Activated T-cell treated with anti-CD3 and anti-CD28 coated beads for 24 hours (primary cell): ENCODE data around the gene SPATA21.
A peak's percentile ranks its signal among the peaks of the same experiment; 100 is the strongest.
"Not testable (repeated sequence)": the region's sequence is repeated elsewhere in the genome, so short reads cannot be mapped to it uniquely, and the experiment has no call there.

Experiments used
- DNase-seq: peaks from one replicate; pipeline ENCODE4 v3.0.0-alpha.2; 2020; ENCODE audit warnings: low read depth

Gene SPATA21

DNA sequence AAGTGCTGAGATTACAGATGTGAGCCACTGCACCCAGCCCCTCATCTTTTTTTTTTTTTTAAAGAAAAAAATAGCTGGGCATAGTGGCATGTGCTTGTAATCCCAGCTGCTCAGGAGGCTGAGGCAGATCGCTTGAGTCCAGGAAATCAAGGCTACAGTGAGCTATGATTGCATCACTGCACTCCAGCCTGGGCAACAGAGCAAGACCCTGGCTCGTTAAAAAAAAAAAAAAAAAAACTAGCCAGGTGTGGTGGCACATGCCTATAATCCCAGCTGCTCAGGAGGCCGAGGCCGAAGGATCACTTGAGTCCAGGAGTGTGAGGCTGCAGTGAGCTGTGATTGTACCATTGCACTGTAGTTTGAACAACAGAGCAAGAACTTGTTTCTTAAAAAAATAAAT is 56.4 kb downstream of the SPATA21 start:
- no peak for DNase-seq

DNA sequence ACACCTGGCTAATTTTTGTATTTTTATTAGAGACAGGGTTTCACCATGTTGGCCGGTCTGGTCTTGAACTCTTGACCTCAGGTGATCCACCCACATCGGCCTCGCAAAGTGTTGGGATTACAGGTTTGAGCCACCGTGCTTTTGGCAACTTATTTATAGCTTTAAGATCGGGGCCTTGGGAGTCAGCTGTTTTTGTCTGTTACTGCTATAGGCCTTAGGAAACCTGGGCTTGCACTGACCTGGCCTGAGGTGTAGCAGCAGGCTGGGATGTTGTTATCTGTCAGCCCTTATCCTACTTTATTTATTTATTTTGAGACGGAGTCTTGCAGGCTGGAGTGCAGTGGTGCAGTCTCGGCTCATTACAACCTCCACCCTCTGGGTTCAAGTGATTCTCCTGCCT is 58.8 kb downstream of the SPATA21 start:
- DNase-seq, result no peak

DNA sequence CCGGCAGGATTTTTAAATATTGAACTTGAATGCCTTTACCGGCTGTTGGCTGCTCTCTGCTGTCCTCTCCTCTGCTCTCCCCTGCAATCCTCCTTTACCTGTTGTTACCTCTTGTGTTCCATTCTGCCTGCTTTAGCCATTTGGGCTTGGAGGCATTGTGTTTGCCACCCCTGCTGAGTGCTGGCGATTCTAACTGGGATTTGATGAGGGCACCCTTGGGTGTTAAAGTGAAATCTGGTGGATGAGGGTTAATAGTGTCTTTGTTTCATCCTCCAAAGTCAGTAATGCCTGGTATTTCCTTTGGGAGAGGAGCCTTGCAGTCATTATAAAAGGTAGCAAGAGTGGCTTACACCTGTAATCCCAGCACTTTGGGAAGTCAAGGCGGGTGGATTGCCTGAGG is 60.3 kb downstream of the SPATA21 start:
- no peak for DNase-seq

DNA sequence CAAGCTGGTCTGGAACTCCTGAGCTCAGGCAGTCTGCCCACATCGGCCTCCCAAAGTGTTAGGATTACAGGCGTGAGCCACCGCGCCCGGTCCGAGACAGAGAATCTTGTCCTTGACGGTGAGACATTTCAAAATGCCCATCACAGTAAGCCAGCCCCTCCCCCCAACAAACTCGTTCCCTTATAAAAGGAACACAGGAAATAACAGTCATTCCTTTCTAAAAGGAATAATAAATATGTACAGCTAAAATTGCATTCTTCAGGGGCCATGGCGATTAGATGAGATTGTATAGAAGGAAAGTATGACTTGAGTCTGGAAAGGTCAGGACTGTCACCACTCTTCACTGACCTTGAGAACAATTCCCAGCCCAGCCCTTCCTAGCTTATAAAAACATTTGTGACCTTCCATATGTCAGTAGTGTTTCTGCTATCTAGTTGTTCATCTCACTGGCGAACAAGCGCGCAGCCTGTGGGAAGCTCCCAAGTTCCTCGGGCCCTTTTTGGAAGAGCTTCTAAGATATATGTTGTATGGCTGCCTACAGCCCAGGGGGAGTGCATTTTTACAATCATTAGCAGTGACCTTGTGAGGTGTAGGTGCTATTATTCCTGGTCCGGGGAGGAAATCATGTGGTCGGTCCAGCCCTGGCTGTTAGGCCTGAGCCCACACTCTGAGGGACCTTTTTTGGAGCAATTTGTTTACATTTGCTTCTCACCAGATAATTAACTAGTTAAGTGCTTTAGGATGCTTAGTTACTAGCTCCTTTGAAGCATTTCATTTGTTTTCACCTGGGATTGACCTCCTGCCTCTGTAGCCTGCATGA is 61.5 kb downstream of the SPATA21 start:
- DNase-seq, result no peak

DNA sequence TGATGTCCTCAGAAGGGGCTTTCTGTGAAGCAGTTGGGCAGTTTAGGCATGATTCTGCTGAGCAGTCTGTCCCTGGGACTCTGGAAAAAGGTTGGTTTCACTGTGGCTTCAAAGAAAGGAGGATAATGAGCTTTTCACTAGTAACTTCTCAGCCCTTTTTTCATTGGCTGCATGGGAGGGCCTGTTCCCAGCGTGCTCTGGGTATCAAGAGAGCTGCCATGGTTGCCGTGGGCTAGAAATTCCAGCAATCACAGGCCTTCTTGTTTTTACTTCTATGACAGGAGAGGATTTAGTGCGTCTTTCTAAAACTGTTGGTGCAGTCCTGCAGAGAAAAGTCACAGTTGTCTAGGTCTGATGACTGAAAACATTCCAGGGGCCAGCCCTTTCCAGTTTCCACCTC is 63.0 kb downstream of the SPATA21 start:
- DNase-seq, result no peak

DNA sequence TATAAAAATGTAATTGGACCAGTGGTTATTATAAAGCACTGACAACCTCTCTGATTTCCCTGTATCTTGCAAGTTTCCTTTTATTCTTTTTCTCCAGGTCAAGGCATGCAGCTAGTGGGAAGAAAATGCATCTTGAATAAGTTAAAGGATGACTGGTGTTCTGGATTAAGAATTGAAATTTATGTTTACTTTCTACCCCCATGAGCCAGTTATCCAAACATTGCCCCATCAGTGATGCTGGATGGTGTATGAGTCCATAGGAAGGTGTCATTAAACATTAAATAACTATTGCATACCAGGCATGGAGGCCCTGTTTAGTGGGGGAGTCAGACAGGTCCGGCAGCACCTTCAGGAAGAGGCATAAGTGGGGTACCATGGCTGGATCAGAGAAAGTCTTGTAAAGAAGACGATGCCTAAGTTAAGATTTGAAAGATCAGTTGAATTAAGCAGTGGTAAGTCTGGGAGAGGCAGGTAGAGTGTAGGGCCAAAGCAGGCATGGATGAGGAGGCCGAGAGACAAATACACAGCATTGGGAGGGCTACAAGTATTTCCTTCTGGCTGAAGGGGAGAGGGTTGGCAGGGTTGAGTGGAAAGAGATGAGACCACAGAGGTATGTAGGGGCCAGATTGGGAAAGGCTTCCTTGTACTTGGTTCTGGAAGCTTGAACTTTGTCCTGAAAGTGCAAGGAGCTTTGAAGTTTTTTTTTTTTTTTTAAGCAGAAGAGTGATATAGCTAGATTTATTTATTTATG is 64.5 kb downstream of the SPATA21 start:
- DNase-seq, result no peak

DNA sequence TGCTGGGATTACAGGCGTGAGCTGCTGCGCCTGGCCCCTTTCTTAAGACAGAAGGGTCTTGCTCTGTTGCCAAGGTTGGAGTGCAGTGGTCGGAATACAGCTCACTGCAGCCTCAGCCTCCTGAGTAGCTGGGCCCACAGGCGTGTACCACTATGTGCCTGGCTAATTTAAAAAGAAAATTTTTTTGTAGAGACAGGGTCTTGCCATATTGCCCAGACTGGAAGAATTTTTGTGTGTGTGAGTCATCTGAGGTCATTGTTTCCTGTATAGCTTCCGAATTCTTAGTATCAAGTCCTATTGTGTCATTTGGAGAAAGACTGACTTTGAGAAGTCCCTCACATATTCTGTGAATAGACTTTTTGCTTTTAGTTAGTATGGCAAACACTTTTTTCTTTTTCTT is 65.5 kb downstream of the SPATA21 start:
- no peak for DNase-seq

DNA sequence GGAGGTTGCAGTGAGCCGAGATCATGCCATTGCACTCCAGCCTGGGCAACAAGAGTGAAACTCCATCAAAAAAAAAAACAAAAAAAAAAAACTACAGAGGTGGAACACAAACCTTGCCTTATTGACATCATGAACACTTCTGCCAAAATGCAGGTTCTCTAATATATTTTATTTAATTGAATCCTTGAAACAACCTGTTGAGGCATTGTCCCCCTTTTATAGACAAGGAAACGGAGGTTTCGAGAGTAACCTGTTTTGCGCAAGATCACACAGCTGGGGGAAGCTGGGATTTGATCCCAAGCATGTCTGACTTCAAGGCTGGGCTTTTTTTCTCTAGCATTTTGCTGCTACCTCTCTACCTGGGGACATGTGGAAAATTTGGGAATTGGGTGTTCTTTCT is 67.4 kb downstream of the SPATA21 start:
- DNase-seq, result no peak

DNA sequence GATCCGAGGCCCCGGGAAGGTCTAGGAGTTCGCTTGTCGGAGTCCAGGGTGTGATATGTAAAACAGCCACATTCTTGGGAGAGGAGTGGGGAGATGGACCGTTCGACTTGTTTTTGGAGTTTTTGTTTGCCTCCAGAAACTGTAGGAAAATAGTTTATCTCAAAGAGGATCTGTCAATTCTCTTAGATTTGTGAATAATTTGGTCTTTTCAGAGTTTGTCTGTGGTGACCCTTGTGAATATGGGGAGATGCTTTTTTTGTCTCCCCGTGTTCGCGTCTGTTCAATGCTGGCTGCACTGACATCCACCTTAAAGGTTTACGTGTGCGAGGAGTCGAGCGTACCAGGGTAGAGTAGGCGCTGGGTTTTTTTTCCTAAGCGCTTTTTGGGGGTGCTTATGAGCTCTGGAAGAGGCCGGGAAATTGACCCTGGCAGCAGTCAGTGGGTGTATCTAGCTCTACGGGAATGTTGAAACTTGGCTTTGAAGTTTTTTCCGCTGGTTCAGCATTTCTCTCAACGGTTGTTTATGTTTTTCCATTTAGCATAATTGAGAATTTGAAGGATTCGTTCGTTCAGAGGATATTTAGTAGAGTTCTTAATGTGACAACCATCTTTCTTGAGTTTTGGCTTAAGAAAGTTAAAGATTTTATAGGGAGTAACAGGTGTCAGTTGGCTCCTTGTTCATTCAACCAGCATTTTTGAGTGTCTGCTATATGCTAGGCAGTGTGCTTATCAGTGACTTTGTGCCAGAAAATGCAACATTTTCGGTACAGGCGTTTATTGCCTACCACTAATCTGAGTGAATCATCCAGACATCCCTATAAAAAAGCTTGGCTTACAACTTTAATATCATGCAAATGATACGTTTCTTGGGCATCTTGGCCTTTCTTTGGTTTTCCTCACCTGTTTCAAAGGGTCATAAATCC is 69.0 kb downstream of the SPATA21 start:
- no peak for DNase-seq

DNA sequence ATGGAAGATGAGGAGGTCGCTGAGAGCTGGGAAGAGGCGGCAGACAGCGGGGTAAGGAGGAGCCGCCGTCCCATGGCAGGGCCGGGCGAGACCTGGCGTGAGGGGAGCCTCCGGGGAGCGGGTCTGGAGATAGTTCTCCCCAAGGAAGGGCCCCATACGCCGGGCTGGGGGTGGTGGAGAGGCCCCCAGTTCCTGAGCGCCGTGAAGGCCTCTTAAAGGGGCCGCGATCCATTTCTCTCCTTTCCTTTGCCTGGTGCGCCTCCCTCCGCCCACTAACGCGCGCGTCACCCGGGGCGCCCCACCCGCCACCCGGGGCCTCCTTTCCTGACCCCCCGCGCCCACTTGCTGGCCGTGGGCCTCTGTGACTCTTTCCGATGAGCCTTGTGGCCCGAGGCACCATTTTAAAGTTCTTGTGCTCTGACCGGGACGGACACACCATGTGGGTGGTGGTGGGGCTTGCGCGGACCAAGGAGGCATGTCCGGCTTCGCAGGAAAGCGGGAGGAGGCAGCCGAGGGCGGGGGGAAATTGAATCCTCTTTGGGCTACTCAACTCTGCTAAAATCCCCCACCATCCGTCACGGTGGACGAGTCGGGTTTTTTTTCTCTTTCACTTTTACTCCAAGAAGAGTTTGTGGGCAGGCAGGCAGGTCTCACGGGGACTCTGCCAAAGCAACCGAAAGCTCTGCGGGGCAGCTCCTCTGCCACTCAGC is 69.8 kb downstream of the SPATA21 start:
- peak; percentile 80 for DNase-seq

DNA sequence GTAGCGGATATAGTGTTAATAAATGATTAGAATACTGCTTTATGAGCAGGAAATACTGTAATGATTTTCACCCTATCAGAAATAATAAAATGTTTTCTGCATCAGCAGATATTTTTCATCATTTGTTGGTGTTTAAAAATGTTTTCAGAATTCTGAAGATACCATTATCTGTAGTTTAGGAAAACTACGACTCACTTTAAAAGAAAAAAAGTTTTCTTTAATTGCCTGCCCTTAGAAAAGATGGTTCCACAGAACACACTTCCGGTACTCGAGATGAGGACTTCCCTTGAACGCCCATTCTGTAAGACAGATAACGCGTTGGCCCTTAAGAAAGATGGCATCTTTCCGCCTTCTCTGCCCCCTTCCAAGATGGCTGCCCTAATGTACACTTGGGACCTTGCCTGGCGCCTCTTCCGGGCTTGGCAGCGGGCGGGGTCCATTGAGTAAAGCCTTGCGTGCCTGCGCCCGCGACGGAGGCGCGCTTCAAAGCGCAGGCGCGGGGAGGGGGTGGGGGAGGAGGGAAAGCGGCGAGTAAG is 70.4 kb downstream of the SPATA21 start, which contains the start of gene SZRD1:
TSS of gene SZRD1 (plus strand) at position 521 of the 536 bp plus-strand sequence. CDS start 16 bp downstream, outside the sequence.
- DNase-seq, result peak; percentile 93

DNA sequence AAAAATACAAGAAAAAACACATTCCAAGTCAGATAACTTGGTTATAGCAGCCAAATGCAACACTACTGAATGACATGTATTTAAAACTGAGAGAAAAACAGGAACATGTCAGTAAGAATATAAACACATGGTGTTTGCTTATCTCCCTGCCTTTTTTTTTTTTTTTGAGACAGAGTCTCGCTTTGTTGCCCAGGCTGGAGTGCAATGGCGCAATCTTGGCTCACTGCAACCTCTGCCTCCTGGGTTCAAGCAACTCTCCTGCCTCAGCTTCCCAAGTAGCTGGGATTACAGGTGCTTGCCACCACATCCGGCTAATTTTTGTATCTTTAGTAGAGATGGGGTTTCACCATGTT is 72.1 kb downstream of the SPATA21 start:
- not testable (repeated sequence) for DNase-seq

DNA sequence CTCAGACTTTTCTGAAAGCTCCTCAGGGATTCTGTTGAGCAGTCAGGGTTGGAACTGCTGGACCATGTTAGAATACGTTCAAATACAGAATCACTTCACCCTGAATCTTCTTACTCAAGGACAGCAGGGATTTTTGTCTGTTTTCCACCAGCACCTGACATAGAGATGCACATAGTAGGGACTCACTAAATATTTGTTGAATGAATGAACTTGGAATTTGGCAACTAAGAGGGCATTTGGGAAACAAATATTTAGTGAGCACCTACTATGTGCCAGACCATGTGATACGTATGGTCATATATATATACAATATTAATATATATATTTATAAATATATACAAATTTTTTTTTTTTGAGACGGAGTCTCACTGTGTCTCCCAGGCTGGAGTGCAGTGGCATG is 80.4 kb downstream of the SPATA21 start:
- no peak for DNase-seq

DNA sequence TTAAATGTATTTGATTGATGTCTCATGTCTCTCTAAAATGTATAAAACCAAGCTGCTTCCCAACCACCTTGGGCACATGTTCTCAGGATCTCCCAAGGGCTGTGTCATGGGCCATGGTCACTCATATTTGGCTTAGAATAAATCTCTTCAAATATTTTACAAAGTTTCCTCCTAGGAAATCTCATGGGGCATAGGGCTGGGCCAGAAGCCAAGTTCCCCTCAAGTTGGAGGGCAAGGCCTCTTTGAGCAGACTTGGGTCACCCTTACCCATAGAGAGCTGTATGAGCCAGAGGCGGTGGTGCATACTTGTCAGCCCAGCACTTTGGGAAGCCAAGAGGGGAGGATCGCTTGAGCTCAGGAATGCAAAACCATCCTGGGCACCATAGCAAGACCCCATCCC is 82.6 kb downstream of the SPATA21 start:
- no peak for DNase-seq

DNA sequence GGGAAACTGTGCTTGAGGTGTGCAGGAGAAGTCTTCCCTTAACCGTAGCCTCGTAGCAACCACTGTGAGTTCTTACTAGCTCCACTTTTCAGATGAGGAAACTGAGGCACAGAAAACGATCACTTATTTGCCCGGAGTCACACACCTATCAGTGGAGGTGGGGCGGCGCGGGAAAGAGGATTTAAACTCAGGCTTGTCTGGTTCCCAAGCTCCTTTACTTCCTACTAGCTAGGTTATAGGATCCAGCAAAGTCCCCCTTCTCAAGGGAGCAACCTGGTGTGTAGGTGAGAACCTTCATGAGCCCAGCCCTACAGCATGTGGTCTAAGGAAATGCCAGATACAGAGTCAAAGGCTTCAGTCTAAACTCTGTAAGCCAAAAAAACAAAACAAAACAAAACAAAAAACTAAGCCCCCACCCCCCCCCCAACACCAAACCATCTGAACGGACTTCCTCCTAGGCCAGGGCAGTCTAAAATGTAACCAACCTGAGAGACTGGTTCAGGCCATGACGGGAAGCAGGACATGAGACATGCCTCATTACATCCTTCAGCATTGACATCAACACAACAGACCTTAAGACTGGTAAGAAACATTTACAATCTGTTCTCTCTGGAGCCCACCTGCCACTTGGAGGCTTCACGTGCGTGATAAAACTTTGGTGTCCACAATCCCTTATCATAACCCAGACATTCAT is 84.2 kb downstream of the SPATA21 start:
- DNase-seq, result no peak

DNA sequence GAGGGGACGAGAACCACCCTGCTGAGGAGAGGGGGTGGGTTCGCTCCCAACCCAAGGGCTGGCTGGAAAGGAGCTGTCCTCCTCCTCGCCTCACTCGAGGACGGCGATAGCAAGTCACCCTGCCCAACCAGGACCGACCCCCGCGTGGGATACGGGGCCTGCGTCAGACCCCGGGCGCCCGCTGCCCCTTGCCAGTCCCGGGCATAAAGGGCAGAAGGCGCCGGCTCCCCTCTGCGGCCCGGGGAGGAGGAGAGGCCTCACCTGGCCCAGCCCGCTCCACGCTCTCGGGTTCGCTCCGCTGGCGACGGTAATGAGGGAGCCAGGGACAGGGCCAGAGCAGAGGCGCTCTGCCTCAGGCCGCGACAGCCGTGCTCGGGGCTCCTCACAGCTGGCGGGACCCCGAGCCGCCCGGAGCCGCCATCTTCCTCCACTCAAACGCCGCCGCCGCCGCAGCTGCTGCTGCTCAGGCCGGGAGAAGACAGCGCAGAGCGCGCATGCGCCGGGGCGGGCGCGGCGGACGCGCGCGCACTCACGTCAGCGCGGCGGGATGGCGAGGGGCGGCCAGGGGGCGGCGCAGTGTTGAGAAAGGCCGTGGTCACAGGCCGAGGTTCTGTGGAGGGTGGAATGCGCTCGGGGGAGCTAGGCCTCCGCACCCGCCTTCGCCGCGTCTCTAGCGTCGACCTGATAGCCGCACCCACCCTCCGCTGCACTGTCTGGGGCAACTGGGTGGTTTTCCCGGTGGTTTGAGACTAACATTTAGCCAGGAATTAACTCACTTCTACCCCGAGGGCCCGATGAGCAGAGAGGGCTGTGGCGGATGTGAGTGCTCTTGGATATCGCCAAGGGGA is 85.0 kb downstream of the SPATA21 start, which contains the start of gene FBXO42:
TSS of gene FBXO42 (minus strand) at position 487 of the 848 bp plus-strand sequence. CDS start 37,062 bp downstream, outside the sequence.
- peak; percentile 90 for DNase-seq

DNA sequence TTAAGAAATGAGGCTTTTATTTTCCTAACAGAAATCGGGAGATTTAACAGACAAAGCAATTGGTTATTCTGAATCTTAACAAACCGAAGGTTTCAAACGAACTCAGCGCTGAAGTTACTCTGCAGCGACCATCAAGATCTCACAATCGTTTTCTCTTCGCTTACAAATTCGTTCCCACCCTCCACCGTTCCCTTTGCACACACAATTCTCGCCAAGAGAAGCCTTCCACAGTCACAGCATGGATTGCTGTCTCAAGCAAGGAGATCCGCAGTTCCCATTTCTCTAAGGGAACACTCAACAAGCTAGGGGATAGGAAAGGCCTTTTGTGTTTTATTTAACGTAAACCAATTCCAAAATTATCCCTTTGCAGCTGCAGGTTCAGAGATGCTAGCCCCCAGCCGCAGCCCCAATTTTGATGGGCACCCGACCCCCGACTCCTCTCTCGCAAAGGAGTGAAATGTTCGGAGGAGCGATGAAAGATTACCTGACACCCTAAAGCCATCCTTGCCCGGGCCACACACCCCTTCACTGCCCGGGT is 85.7 kb downstream of the SPATA21 start:
- no peak for DNase-seq

DNA sequence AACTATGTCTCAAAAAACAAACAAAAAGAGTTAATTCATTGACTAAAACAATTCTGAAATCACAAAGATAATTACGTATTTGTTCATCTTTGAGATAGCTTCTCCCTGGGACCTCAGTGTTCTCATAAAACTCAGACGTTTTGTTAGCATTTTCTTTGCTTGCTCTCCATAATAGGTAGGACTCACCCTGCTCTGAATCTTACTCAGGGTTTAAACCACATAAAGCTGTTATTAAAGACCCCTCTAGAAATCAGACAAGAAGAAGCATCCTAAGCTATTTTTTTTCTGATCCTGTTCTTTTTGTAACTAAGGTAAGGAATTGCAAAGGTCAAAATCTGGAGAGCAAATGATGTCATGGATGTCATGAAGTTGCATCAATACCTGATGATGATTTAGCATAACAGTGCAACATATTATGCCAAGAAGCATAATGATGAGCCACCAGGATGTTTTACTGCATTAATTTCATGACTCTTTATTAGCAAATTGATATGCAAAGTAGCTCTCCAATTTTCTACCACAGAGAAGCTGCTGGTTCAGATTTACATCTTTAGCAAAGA is 87.3 kb downstream of the SPATA21 start:
- DNase-seq, result no peak
